DND-41 (cell line): Measurements from ENCODE around the gene RABEP1.

Experiments used
- ATAC-seq: fragments of 200-7000 bp; cut with Tn5 transposase; 3 replicates; pipeline ENCODE4 v1.9.1; 2021; ENCODE audit warnings: low read depth; ENCODE audit not compliant: insufficient read depth
- DNase-seq: peaks from one replicate; pipeline ENCODE4 v3.0.0-alpha.2; 2020
- H2AFZ ChIP-seq: 2 replicates; pipeline ENCODE4 v1.6.0; 2012; ENCODE audit warnings: low read depth, low read length
- H3K27ac ChIP-seq: 2 replicates; pipeline ENCODE4 v1.5.1; 2012; ENCODE audit warnings: low read length, inconsistent platforms
- H3K27me3 ChIP-seq: fragments of 200-600 bp; sonication (generic); 2 replicates; pipeline ENCODE4 v1.6.0; 2012; ENCODE audit warnings: low read length, mild to moderate bottlenecking, inconsistent platforms; ENCODE audit not compliant: insufficient read depth, poor library complexity
- H3K36me3 ChIP-seq: 2 replicates; pipeline ENCODE4 v1.5.1; 2012; ENCODE audit warnings: low read length, inconsistent platforms; ENCODE audit not compliant: insufficient read depth
- H3K4me1 ChIP-seq: 2 replicates; pipeline ENCODE4 v1.5.1; 2012; ENCODE audit warnings: mild to moderate bottlenecking, low read length; ENCODE audit not compliant: insufficient read depth
- H3K4me2 ChIP-seq: 2 replicates; pipeline ENCODE4 v1.6.0; 2012; ENCODE audit warnings: mild to moderate bottlenecking, moderate library complexity, low read length, inconsistent platforms; ENCODE audit not compliant: insufficient read depth
- H3K4me3 ChIP-seq, 2 experiments: fragments of 200-600 bp in 1 of 2; shearing (Covaris generic) in 1 of 2; 2 replicates each; pipeline ENCODE4 v1.5.1; 2012 to 2016; ENCODE audit warnings: inconsistent platforms in 2 of 2, low read length in 2 of 2, mild to moderate bottlenecking in 2 of 2, low read depth in 1 of 2, moderate library complexity in 1 of 2
- H3K79me2 ChIP-seq: 2 replicates; pipeline ENCODE4 v1.6.0; 2012; ENCODE audit warnings: low read length, inconsistent platforms; ENCODE audit not compliant: insufficient read depth
- H3K9ac ChIP-seq: 2 replicates; pipeline ENCODE4 v1.6.0; 2012; ENCODE audit warnings: low read depth, mild to moderate bottlenecking, inconsistent platforms, low read length, moderate library complexity
- H3K9me3 ChIP-seq: 2 replicates; pipeline ENCODE4 v1.5.1; 2012; ENCODE audit warnings: low read length, moderate library complexity, mild to moderate bottlenecking, inconsistent platforms; ENCODE audit not compliant: insufficient read depth, severe bottlenecking
- H4K20me1 ChIP-seq: 2 replicates; pipeline ENCODE4 v1.6.0; 2012; ENCODE audit warnings: low read length; ENCODE audit not compliant: insufficient read depth
- CTCF ChIP-seq: IDR thresholded peaks from 2 replicates; pipeline ENCODE4 v1.5.1; 2012; ENCODE audit warnings: borderline replicate concordance, low read length, moderate library complexity, mild to moderate bottlenecking; ENCODE audit not compliant: poor library complexity, severe bottlenecking; ENCODE audit errors: extremely low read depth
- EZH2 ChIP-seq: IDR thresholded peaks from 3 replicates; pipeline ENCODE4 v1.6.1; 2012; ENCODE audit warnings: borderline replicate concordance, low read depth, mild to moderate bottlenecking, moderate library complexity, low read length, inconsistent platforms; ENCODE audit not compliant: severe bottlenecking

Gene RABEP1

GRCh38 chr17:5362162-5362811, 80.2 kb downstream of the RABEP1 start:
- Histone ChIP-seq H3K4me3 (no peak overlapping the region), H3K79me2 (no peaks in the 10 kb centered on the region), H2AFZ (no peak overlapping the region), H3K36me3 (peaks cover 76% of the 10 kb centered on the region), H3K27ac (no peak overlapping the region), H4K20me1 (no peaks in the 10 kb centered on the region; the same call in 1 of the 2 replicates), H3K4me2 (no peak overlapping the region), H3K9me3 (no peaks in the 10 kb centered on the region), H3K9ac (no peak overlapping the region), H3K27me3 (no peaks in the 10 kb centered on the region), H3K4me1 (no peaks in the 10 kb centered on the region)
- no peak for DNase-seq
- TF ChIP-seq CTCF (no peak), EZH2 (no peak)
- no peak for ATAC-seq

- TF ChIP-seq EZH2, result no peak
- no peak for TF ChIP-seq CTCF
- H3K4me3 ChIP-seq, result no peak overlapping the region
Measured at GRCh38 chr17:5364156-5364555, 82.1 kb downstream of the RABEP1 start.

GRCh38 chr17:5364696-5365095, 82.6 kb downstream of the RABEP1 start:
- Histone ChIP-seq H3K4me3 (no peak overlapping the region), H3K4me2 (no peak overlapping the region), H3K9me3 (no peaks in the 10 kb centered on the region), H3K27me3 (no peaks in the 10 kb centered on the region), H3K79me2 (no peaks in the 10 kb centered on the region), H4K20me1 (no peaks in the 10 kb centered on the region; the same call in 1 of the 2 replicates), H3K9ac (no peak overlapping the region), H3K4me1 (no peaks in the 10 kb centered on the region), H3K27ac (no peak overlapping the region), H2AFZ (no peak overlapping the region), H3K36me3 (peaks cover 75% of the 10 kb centered on the region)
- DNase-seq (no peak), ATAC-seq (no peak)
- TF ChIP-seq CTCF (no peak), EZH2 (no peak)

More at GRCh38 chr17:5364156-5364555, 82.1 kb downstream of the RABEP1 start:
- H3K4me1 ChIP-seq, result no peaks in the 10 kb centered on the region
- no peaks in the 10 kb centered on the region for H3K9me3 ChIP-seq
- no peak overlapping the region for H2AFZ ChIP-seq
- H3K79me2 ChIP-seq, result no peaks in the 10 kb centered on the region
- no peak for DNase-seq
- H4K20me1 ChIP-seq, result no peaks in the 10 kb centered on the region; the same call in 1 of the 2 replicates
- H3K4me2 ChIP-seq, result no peak overlapping the region
- no peak for ATAC-seq
- H3K27me3 ChIP-seq, result no peaks in the 10 kb centered on the region
- H3K27ac ChIP-seq, result no peak overlapping the region
- H3K9ac ChIP-seq, result no peak overlapping the region
- H3K36me3 ChIP-seq, result peaks cover 73% of the 10 kb centered on the region

GRCh38 chr17:5365831-5366230, 83.7 kb downstream of the RABEP1 start:
- peaks cover 78% of the 10 kb centered on the region for H3K36me3 ChIP-seq
- H3K9me3 ChIP-seq, result no peaks in the 10 kb centered on the region
- no peak overlapping the region for H3K9ac ChIP-seq
- no peak overlapping the region for H3K27ac ChIP-seq
- DNase-seq (no peak), ATAC-seq (no peak)
- TF ChIP-seq CTCF, result no peak
- no peak for TF ChIP-seq EZH2
- no peak overlapping the region for H3K4me2 ChIP-seq
- no peak overlapping the region for H2AFZ ChIP-seq
- H3K27me3 ChIP-seq, result no peaks in the 10 kb centered on the region
- no peaks in the 10 kb centered on the region; the same call in 1 of the 2 replicates for H4K20me1 ChIP-seq
- no peaks in the 10 kb centered on the region for H3K79me2 ChIP-seq
- H3K4me1 ChIP-seq, result no peaks in the 10 kb centered on the region
- H3K4me3 ChIP-seq, result no peak overlapping the region
